ENCODE data around the gene SEPTIN11.
"Not testable (repeated sequence)": the region's sequence is repeated elsewhere in the genome, so short reads cannot be mapped to it uniquely, and the experiment has no call there.

SEPTIN11 gene

DNA sequence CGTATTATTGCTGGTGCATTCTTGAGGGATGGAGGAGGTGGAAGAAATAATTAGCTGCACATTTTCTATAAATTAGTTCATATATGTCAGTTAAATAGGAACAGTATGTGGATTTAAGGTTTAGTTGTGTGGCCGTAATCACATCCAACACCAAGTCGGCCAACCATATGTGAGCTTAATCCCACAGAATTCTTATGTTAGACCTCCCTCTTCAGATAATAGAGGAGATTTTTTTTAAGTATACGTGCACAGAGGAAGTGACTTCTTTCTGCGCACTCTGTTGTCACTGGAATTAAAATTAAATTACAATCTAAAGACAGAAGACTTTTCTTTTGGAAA is 2.1 kb downstream of the SEPTIN11 start:
- no peak for DNase-seq (ENCODE audit: low read depth in 1 of 2, low spot score in 1 of 2)

DNA sequence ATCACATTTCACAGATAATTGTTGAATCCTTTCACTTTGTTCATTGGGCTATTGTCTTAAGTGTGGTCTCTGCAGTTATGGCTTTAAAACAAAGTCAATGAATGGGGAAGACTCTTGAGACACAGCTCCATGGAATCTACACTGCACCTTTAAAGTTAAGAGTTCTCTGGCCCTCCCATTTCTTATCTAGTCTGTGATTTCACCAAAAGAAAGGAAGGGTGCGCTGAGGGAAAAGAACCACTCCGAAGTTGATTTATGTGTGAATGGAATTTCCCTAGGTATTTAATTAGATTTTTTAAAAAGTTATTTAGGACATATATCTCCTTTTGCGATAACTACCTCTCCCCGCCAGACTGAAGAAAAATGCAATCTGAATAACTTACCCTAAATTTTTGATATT is 2.5 kb downstream of the SEPTIN11 start:
- no peak for DNase-seq (ENCODE audit: low read depth in 1 of 2, low spot score in 1 of 2)

DNA sequence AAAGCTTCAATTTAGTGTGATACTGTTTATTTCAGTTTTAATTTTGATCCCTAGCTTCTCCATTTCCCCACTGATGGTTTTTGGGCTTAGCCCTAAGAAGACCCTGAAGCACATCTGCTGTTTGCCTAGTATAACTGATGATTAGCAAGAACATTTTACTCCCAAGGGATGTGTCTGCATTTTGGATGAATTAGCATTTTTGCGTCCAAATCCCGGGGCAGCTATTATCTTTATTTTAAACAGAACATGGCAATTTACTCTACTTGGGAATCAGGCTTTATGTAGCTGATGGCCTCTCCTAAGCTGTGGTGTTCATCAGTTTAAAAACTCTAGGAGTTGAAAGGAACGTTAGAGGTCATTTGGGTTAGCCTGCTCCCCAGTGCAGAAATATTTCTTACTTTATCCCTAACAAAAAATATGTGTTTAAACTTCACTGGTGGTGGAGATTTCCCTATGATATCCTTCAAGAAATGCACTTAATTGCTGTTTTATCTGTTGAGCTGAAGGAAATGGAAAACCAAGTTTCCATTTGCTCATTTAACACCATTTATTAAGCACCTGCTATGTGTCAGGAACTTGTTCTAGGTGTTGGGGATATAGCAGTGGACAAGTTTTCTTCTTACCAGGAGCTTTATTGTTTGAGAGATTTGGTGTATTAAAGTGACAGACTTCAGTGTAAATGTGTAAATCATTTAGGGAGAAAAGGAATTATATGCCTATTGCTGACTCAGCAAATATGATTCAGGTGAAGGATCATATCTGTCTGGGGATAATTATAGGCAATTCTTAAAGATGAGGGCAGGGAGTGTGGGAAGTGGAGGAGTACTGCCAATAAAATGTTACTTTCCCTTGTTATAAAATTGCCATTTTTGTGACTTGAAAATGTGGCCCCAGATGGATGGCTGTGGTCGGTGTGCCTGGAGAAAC is 3.4 kb downstream of the SEPTIN11 start:
- no peak for DNase-seq (ENCODE audit: low read depth in 1 of 2, low spot score in 1 of 2)

DNA sequence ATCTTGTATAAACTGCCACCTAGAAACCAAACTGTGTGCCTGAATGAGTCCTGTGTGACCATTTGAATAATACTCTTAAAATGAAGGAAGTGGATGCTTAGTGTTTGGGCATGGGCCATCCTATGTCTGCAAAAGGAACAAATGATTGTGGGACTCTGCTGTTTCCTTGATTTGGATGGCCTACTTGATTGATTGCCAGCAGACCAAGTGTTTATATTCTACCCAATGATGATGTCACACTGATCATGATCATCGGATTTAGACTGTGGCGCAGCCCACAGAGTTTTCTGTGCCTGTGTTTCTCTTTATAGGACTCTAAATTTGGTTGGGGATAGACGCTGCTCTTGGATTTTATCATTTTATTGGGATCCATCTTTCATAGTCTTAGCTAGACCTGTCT is 4.4 kb downstream of the SEPTIN11 start:
- no peak for DNase-seq (ENCODE audit: low read depth in 1 of 2, low spot score in 1 of 2)

DNA sequence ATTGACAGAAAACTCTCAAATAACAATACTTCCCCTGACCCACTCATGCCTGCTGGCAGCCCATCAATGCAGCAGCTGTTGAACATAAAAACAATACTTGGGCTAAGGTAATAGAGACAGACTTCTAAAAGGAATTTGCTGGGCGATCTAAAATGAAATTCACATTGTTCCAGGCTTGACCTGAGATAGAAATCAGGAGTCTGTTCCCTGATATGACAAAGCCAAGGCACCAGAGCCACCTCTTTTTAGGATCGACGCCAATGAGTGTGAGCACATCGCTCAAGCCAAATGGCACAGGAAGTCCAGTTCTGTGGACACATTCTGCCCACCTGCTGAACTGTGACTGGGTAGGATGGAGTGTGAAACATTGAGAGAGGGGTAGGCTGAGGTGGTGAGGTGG is 4.9 kb downstream of the SEPTIN11 start:
- no peak for DNase-seq (ENCODE audit: low read depth in 1 of 2, low spot score in 1 of 2)

DNA sequence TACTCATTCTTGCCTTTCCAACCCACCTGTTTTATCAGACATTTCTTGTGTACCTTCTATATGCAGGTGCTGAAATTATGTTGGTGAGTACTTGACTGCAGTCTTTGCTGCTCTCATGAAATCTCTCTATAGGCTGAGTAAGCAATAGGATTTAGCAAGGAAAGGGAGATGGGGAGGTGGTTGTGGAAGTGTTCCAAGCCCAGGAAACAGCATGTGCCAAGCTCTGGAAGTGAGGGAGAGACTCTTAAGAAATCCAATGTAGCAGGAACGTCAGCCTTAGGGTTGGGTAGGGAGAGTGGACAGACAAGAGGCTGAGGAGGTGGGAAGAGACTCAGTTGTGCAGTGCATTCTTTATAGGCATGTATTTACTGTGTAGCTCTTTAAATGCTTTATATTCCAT is 5.6 kb downstream of the SEPTIN11 start:
- DNase-seq (ENCODE audit: low read depth in 1 of 2, low spot score in 1 of 2), result no peak

DNA sequence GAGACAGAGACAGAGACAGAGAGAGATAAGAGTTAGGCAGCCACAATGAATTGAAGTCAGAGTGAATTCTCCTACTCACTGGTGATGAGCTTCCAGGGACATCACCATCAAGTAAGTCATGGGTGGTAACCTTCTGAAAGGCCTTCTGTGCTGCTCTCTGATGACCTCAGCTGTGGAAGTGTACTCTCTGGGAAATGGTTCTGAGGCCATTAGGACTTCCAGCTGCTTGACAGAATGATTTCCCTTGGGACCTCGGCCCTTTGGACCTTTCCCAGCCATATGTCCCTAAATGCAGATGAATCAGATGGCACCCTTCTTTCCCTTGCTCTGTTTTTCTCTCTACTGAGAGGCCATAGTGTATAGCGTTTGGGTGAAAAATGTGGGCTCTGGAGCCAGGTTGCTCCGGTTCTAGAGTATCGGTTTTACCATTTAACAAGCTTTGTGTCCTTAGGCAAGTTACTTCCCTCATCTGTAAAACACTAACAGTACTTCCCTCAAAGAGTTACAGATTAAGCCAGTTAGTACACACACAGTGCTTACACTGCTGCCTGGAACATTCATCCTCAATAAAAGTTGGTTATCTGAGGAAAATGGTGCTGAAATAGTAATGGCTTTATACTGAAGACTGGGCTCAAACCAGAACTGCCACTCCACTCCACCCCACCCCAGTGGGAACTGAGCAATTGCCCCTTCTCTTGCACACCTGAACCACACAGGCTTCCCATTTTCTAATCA is 7.6 kb downstream of the SEPTIN11 start:
- no peak for DNase-seq (ENCODE audit: low read depth in 1 of 2, low spot score in 1 of 2)

DNA sequence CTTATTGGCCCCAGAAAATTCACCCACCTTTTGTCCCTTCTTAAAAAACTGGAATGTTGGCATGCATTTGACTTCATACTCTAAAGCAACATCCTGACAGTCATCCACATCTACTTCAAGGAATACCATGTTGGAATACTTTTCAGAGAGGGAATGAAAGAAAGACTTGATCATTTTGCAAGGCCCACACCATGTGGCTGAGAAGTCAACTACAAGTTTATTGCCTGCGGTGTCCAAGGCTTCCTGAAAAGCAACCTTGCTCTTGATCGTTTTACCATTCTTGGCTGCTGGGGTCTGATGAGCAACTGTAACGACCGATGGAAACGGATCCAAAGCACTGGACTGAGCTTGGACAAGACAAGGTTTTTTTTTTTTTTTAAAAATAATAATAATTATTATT is 9.3 kb downstream of the SEPTIN11 start:
- DNase-seq (ENCODE audit: low read depth in 1 of 2, low spot score in 1 of 2), result no peak

DNA sequence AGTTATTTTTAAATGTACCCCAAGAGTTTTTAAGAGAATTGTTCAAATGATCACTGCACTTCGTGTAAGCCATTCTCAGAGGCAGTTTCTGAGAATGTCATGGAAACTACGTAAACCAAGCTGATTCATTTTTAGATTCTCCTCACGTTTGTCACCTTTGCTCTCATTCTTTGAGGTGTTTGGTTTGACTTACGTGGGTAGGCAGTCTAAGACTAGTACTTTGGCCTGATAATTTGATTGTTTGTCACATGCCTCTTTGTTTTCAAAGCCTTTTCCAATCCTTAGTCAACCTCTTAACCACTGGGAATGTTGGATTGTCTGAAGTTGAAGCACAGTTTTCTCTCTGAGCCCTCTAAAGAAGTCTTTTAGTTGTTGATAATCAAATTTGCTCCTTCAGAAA is 10.5 kb downstream of the SEPTIN11 start:
- DNase-seq (ENCODE audit: low read depth in 1 of 2, low spot score in 1 of 2), result no peak

DNA sequence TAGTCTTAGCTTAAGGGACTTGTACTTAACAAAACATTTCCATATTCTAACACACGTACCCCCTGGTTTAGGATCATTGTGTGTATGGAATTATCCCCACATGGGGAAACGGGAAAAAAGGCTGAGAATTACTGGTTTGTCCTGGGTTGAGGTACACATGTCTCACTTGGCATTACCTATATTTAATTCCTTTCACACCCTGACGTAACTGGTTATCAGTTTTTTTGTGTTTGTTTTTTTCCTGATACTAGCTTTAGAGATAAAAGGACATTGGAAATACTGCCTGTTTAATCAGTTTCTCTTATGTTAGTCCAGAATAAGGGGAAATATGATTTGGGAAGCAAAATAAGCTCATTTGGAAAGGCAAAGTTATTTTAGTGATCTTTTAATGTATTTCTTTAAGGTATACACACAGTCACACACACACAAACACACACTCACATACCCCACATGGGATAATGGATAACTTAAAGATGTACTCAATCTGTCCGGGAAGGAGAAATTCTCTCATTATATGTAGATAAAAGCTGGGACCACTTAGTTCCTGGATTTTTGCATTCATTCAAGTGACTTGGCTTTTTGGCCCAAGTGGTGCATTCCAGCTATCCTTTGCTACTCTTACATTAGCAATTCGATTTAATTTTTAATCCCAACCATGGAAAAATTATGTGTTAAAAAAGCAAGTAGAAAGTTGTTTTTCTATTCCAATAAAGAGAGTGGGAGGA is 13.0 kb downstream of the SEPTIN11 start:
- DNase-seq (ENCODE audit: low read depth in 1 of 2, low spot score in 1 of 2), result no peak

DNA sequence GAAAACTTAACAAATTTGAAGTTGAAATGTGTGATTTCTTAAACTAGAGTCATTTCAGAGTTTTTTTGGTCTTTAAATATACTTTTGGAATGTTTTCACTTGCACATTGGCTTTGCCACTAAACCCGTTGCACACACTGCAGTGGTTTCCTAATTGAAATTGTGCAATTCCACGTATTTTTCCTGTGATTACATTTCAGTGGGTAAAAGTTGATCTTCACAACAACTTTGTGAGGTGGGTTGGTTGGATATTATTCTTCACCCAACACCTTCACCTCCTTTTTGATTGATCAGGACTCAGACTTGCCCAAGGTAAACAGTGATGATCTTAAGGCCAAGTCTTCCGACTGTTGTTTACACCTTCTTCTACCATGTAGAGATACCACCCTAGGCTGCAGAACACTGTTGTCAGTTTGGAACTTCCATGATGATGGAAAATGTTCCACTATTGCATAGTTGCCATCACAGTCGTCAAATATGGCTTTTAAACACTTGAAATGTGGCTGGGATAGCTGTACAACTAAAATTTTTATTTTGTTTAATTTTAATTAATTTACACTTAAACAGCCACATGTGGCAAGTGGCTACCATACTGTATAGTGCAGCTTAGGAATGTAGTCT is 13.7 kb downstream of the SEPTIN11 start:
- no peak for DNase-seq (ENCODE audit: low read depth in 1 of 2, low spot score in 1 of 2)

DNA sequence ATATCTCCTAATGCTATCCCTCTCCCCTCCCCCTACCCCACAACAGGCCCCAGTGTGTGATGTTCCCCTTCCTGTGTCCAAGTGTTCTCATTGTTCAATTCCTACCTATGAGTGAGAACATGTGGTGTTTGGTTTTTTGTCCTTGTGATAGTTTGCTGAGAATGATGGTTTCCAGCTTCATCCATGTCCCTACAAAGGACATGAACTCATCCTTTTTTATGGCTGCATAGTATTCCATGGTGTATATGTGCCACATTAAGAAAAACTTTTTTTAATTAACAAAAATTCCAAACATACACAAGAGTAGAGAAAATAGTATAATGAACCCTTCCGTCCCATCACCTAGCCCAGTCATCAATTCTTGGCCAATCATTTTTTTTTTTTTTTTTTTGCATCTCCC is 14.4 kb downstream of the SEPTIN11 start:
- DNase-seq (ENCODE audit: low read depth in 1 of 2, low spot score in 1 of 2), result not testable (repeated sequence)

DNA sequence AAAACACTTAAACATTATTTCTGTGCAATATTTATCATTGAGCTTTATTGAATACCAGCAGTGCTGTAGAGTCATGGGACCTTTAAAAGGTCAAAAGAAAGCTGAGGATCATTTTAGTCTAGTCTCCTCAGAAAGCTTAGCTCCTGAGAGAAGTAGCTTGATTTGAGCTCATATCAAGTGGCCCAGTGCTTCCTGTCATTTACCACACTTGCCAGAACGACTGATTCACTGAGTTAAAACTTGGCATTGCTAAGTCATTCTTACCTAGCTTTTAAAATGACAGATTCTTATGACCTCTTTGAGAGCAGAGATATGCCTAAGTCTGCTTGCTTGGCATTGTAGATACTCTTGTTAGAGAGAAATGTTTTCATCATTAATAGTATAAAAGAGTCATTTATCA is 15.2 kb downstream of the SEPTIN11 start:
- no peak for DNase-seq (ENCODE audit: low read depth in 1 of 2, low spot score in 1 of 2)

DNA sequence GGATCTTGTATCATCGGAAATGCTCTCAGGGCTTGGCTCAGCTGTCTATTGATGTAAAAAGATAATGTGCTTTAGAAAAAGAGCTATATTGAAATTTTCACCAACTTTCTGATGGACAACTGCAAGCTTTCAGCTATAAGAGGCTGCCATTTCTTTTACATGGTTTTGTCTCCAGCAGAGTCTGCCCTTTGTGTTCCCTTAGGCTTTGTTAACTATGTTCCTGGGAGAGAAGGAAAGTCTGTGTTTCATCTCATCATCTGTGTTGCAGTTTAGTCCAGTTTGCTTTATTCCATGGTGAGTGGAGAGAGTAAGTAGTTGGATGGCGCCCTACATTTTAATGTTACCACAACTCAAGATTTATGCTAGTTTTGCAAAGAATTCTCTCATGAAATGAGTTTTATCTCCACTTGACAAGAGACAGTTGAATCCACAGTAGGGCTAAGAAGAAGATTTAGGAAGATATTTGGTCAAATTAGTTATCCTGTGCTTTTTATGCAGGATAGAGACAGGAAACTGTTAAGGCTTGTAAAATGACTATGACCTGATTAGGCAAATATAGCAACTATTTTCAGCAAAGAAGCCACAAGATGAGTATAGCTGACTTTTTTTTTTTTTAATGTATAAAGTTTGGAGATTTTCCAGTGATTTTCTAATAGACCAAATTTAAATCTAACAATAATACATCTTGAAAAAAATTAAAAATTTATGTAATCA is 16.5 kb downstream of the SEPTIN11 start:
- no peak for DNase-seq (ENCODE audit: low read depth in 1 of 2, low spot score in 1 of 2)

DNA sequence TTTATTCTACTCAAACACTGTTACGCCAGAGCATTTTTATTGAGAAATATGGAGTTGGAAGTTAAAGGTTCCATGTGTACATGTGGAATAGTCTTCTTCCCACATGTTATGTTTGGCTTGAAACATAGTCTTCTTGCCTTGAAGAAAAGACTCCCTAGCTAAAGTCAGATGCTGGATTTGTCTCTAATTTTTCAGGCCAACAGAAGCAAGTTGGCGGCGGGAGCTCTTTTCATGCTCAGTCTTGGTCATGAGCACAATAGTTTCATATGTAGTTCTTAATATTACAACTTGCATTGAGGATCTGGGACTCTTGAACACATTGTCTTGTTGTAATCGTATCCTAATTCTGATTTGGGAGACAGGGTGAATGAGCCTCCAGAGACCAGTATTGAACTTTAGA is 19.4 kb downstream of the SEPTIN11 start:
- DNase-seq (ENCODE audit: low read depth in 1 of 2, low spot score in 1 of 2), result no peak

DNA sequence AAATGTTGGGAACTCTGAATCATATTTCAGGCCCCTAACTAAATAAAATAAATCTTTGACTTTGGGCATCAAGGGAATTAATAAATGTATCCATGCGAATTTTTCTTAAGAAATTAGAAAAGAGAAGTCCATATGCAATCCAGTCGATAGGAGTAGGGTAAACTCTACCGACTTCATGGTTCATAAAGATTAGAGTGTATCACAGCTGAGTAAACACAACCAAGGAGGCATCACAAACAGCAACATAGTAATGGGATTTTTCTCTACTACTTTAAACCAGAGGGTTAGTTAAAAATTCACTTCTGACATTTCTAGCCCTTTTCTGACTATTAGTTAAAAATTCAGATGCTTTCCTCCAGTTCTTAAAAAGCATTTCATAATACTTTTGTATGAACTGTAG is 19.9 kb downstream of the SEPTIN11 start:
- no peak for DNase-seq (ENCODE audit: low read depth in 1 of 2, low spot score in 1 of 2)

DNA sequence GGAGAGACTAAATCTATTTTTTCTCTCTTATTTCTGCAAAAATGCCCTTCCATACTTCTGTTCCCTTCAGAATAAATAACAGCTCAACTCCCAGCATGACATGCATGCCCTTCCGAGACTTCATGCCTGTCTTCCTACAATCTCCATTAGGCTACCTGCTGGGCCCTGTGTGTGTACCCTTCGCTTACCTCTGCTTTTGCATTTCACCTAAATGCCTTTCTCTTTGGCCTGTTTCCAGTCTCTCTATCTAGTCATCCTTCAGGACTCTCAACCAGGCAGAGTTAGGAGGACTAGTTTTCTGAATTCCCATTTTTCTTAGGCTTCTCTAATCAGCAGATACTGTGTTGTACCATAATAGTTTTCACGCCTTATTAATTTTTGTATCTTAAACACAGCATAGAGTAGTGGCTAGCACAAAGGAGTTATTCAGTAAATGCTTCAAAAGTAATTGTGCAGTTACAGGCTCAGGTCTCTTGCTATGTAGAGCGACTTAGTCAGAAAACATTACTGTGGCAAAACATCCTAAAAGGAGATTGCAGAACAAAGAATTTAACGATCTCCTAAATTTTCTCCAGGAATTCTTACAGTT is 20.5 kb downstream of the SEPTIN11 start:
- DNase-seq (ENCODE audit: low read depth in 1 of 2, low spot score in 1 of 2), result no peak

DNA sequence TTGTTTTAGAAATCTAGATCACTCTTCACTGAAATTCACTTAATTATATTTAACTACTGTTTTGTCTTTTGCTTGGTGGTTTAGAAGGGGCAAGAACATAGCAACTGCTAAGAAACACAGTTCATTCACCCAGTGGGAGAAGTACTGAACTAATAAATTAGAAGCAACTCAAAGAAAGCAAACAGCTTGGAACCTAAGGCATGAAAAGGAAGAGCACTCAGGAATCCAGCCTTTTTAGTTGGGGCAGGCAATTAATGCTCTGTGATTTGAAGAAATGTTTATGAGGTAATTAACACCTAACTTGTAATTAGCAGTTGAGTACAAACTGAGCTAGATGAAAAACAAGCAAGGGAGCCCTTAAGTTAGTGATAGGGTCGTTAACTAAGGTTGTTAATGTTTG is 22.8 kb downstream of the SEPTIN11 start:
- DNase-seq (ENCODE audit: low read depth in 1 of 2, low spot score in 1 of 2), result no peak

DNA sequence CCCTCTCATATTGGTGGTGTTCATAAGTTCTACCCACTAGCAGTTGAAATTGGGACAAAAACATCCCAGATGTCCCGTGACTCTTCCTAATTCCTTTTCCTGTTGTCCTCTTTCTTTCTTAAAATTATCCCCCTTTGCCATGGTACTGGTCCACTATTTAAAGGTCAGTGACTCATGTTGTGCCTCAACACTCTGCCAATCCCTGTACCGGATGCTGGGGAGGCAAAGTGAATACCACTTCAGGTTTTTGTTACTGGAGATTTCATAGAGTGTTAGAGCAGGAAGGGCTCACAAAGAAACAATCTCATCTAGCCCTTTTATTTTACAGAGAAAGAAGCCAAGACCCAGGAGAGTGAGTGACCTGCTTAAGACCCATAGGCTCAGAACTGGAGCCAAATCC is 24.6 kb downstream of the SEPTIN11 start:
- no peak for DNase-seq (ENCODE audit: low read depth in 1 of 2, low spot score in 1 of 2)

DNA sequence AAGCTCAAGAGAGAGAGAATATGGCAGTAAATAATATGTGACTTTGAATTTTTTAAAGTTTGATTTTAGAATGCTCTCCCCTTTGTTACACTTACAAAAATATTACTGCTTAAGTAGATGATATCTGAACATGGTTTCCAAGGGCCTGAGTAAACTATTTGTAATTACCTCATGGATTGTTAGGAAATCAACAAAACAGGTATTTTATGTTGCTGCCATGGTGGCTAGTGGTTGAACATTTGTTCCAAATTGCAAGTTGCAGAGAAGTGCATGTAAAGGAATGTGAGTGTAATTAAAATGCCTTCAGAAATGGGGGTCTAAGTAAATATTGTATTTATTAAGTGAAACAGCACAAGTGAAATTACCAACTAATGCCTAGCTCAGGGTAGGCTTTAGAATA is 27.6 kb downstream of the SEPTIN11 start:
- no peak for DNase-seq (ENCODE audit: low read depth in 1 of 2, low spot score in 1 of 2)
